SHP77 treated with DMSO at 0.1 percent for 48 hours (cell line): ENCODE measurements around the gene FOLR3.
A peak's percentile ranks its signal among the peaks of the same experiment; 100 is the strongest.
"Not testable (repeated sequence)": the region's sequence is repeated elsewhere in the genome, so short reads cannot be mapped to it uniquely, and the experiment has no call there.

Source experiments
- DNase-seq: peaks from one replicate; lab custom pipeline; 2025; lab: John Stamatoyannopoulos, UW

Gene FOLR3

DNA sequence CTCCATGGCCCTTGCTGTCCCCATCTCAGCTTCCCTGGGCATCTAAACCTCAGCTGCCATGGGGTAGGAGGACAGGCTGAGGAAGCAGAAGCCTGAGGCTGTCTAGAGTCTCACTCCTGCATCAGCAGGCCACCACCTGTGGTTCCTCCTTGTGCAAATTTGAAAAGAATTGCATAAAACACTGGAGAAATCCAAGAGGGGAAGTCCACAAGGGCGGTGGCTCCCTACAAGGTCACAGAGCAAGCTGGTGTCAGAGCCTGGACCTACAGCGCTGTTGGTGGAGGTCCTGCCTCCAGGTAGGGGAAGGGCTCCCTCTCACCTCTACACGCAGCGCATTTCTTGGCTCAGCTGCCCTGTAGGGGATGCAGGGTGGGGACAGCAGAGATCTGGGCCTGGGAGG is at the start of gene FOLR3:
Gene FOLR3 (plus strand): TSS at position 253 of the 400 bp plus-strand sequence. CDS start 228 bp downstream, outside the sequence.
- not testable (repeated sequence) for DNase-seq

DNA sequence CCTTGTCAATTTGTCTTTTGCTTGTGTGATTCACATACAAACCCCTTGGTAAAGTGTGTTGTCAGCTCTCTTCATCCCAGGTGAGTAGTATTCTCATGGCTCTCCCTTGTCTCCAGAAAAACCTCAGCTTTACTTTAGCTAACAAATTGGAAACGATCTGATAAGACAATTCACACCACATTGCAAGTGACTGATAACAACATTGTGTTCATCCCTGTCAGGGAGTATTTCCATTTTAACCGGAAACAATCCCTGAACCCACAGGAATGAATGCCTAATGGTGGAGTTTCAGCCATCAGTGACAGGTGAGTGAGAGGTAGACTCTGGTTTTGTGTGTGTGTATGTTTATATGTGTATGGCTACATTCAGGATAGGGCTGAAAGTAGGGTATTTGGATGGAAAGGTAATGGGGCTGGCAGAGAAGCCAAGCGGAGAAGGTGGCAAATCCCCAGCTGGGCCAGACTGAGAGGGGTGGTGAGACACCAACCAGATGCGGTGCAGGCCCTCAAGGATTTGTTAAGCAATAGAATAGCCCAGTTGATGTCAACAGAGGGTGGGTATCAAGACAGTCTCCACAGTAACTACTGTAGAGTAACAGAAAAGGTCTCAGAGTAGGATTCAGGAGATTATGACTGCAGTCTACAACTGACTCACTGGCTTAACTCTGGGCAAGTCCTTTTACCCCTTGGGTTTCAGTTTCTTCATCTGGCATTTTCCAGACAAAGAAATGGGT is 47.3 kb upstream of the FOLR3 start:
- no peak for DNase-seq

GRCh38 chr11:72091292-72091691 is 44.2 kb upstream of the FOLR3 start:
- no peak for DNase-seq

DNA sequence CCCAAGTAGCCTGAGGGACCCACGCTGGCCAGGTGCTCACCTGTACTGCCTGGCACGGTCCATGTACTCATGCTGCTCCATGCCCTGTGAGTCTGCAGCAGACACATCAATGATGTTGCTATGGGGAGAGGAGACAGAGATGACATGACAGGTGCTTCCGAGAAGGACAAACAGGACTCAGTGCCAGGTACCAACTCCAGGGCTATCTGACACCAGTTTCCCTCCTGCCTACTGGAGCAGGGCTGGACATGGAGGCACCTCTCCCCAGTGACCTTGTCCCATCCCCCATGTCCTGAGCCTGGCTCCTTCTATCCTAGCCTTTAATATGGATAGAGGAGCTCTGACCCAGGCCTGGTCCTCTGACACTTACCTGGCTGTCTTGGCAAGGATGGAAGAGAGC is 36.8 kb upstream of the FOLR3 start:
- no peak for DNase-seq

DNA sequence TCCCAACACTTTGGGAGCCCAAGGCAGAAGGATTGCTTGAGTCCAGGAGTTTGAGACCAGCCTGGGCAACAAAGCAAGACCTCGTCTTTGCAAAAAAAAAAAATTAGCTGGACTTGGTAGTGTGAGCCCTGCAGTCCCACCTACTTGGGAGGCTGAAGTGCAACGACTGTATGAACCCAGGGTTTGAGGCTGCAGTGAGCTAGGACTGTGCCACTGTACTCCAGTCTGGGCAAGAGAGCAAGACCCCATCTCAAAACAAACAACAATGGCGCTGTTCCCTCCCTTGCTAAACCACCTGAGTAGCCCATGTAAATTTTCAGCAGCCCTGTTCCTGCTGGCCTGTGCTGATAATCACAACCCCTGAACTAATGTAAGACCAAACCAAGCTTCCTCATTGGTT is 35.5 kb upstream of the FOLR3 start:
- DNase-seq = no peak

DNA sequence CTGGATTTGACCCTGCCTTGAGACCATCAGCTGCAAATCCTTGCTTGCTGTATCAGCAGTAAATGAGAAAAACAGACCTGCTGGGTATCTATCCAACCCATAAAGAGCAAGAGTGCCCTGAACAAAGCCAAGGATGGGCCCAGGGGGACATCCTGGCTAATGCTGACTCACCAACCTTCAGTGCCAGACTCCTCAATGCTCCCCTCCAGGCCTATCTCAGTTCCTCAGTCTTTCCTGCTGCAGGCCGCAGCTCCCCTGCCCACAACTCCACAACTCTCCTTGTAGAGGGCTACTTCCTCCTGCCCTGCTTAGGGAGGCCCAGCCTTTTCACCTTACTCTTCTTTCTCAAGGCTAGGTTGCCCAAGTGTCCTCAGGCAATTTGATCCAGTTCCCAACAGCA is 35.1 kb upstream of the FOLR3 start:
- no peak for DNase-seq

DNA sequence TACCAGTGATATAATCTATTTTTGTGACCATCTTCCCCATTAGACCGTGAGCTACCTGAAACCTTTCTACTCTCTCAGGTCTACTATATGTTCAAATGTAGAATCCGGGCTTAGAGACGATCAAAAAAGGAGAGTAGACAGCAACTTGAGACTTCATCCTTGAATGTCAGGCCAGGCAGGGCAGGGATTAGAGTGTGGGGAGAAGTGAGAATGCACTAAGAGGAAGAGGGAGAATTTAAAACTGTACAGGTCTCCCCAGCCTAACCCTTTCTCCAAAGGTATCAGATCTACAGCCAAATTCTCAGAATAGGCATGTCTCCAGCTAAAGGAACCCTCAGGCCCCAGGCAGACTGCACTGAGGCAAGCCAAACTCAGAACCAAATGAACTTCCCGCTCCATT is 33.4 kb upstream of the FOLR3 start:
- DNase-seq = no peak

- no peak for DNase-seq
These were observed 32.9 kb upstream of the FOLR3 start for GRCh38 chr11:72102631-72102945.

GRCh38 chr11:72102946-72103753 is 32.4 kb upstream of the FOLR3 start, which contains the start of gene LAMTOR1:
Gene LAMTOR1 (minus strand): TSS chr11:72103297. CDS start chr11:72103224, 73 bp downstream.
- peak; percentile 99 for DNase-seq

- no peak for DNase-seq
These were observed 31.8 kb upstream of the FOLR3 start for GRCh38 chr11:72103754-72104167.

DNA sequence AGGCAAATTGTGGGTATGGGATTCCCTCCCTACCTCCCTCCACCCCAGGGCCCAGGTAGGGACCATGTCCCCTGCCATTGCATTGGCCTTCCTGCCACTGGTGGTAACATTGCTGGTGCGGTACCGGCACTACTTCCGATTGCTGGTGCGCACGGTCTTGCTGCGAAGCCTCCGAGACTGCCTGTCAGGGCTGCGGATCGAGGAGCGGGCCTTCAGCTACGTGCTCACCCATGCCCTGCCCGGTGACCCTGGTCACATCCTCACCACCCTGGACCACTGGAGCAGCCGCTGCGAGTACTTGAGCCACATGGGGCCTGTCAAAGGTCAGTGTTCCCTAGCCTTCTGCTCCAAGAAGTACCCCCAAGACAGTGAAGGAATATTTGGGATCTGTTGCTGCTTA is 29.6 kb upstream of the FOLR3 start, which contains the start of gene TOMT:
Gene TOMT (plus strand): TSS at position 37 of the 400 bp plus-strand sequence. CDS start 28 bp downstream, at position 65.
- no peak for DNase-seq

GRCh38 chr11:72111300-72112142 is 24.0 kb upstream of the FOLR3 start:
- no peak for DNase-seq

DNA sequence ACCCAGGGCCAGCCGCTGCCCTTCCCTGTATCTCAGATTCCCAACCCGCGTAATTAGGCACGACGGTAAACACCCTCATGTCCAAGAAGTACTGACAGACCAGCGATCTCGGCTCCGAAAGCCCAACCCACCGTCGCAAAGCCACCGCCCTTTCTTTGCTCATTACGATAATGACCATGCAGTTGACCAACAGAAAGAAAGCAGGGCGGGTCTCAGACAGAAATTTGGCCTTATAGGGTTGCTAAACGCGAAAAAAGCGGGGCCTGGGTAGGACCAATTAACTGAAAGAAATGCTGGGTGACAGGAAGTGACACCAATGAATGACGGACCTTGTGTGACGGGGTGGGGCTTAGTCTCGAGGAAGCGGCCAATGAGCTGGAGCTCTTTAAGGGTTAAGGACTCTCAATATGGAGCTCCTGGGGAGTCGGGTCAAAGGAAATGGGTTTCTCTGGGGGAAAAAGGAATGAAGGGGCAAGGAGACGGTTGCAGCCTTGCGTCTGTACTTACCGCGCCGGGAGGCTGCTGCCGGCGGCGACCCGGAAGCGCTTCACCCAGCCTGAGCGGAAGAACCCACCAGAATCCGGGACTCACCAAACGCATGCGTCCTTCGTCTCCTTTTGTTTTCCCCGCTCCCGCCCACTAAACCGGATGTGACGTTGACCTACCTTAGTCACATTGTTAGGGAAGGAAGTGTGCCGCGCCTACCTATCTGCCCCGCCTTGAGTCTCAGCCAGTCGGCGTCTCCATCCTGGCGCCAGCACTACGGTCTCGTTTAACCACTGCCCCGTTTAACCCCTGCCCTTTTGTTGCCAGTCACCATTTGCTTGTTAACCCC is 23.2 kb upstream of the FOLR3 start, which contains the start of gene ANAPC15:
Gene ANAPC15 (minus strand): TSS at position 553 of the 835 bp plus-strand sequence. CDS start 1,419 bp downstream, outside the sequence.
- DNase-seq = peak; percentile 99

GRCh38 chr11:72112978-72113808 is 22.3 kb upstream of the FOLR3 start:
- no peak for DNase-seq

DNA sequence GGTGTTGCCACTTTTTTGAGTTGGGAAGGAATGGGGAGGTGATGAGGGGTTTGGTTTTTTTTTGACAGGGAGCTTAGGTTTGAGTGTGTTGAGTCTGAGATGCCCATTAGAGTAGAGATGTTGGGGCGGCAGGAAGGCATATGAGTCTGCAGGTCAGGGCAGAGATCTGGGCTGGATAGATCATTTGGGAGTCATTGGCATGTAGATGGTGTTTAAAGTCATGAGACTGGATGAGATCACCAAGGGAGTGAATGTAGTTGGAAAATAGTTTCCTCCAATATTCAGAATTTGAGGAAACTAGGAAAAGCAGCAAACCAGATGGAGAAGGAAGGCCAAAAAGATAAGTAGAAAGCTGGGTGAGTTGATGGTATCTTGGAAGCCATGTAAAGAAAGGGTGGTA is 21.0 kb upstream of the FOLR3 start:
- no peak for DNase-seq

DNA sequence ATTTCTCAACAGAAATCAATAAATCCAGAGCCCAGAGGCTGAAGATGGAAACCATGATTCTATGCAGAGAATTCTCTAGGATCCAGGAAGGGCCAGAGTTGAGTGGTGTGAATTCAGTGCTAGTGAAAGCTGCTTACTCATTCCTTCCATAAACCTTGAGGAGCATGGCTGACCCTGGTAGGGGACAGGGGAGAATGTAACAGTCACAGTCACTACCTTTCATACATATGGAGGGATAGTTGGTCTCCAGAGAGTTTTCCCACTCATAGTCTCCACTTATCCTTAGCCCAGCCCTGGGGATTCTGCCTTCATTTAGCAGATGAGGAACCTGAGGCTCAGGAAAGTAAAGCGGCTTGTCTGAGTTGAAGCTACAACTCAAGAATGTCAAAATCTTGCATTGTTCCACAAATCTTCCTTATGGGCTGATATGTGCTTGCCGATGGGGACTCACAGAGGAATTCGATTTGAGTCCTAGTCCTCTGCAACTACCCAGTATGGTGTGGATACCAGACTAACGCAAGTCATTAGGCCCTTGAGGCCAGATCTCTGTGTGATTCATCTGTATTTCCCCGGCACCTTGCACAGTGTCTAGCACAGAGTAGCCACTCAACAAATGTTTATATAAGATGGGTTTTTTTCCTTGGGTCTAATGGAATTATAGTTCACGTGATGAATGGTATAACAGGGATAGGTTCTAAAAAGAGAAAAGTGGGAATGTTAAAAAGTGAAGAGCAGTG is 19.3 kb upstream of the FOLR3 start:
- no peak for DNase-seq

DNA sequence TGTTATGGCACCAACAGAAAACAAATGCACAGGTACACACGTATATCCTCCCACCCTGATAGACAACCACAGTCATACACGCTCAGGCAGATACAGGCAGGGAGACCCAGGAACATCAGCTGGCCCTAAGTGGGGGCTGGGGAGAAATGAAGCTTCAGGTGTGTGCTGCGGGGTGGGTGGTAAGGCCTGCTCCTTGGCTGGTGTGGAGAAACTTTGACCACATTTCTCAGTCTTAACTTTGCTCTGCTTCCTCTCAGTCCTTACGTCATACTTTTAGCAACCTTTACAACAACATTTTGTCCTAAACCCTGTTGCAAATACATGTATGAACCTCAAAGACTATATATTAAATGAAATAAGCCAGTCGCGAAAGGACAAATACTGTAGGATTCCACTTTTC is 16.3 kb upstream of the FOLR3 start:
- DNase-seq = no peak

DNA sequence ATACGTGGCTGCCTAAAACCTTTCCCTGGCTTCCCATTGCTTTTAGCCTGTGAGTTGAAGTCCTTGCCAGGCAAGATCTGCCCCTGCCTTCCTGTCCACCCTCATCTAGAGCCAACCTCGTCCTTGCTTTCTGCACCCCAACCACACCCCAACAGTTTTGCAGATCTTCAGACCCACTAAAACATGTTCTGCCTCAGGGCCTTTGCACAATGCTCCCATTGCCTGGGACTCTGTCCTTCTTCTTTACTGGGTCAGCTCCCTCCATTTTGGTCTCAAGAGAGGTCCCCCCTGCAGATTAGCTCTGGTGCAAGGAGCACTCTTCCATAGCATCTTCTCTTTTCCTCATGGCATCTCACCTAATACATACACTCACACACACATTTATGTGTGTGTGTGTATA is 14.6 kb upstream of the FOLR3 start:
- no peak for DNase-seq

DNA sequence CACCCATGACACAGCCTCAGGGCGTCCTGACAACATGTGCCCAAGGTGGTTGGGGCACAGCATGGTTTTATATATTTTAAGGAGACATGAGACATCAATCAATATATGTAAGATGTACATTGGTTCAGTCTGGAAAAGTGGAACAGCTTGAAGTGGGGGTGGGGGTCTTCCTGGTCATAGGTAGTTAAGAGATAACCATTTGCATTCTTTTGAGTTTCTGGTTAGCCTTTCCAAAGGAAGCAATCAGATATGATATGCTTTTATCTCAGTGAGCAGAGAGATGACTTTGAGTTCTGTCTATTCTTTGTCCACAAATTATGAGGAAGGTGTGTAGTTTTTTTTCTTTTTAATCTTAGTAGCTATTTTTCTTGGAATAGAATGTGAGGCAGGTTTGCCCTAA is 12.9 kb upstream of the FOLR3 start:
- DNase-seq = no peak
